Endothelial cell of umbilical vein (primary cell): ENCODE data around the gene RAB3C. TPM values are rescaled to one million over a fixed set of nuclear protein-coding genes. Genes with fewer than 3 reads are reported as not detected.

Experiments used
- BruUV-seq: library from RNA; stranded (reverse); fragments of 400-500 nt; replicated peaks from 2 replicates; lab custom pipeline; 2021; lab: Mats Ljungman, UMichigan
- CTCF ChIA-PET: fragments of 300-600, 350-600 bp; sonication (Branson Sonifier 250); formaldehyde crosslinking; loops from one replicate; lab custom pipeline; 2021; ENCODE audit warnings: antibody characterized with exemption, inconsistent platforms; lab: Charles Lee
- POLR2A ChIA-PET: fragments of 300-600, 350-600 bp; sonication (Branson Sonifier 250); formaldehyde crosslinking; loops from one replicate; lab custom pipeline; 2021; ENCODE audit warnings: antibody characterized with exemption, inconsistent platforms; lab: Charles Lee
- DNase-seq: peaks from one replicate; pipeline ENCODE4 v3.0.0-alpha.2; 2011; ENCODE audit warnings: low read depth, low spot score
- FAIRE-seq: peaks from 2 replicates; lab custom pipeline; 2011; peaks lifted over from hg19 to GRCh38; lab: Jason Lieb, UNC
- H2AFZ ChIP-seq: 2 replicates; pipeline ENCODE4 v1.6.0; 2012; ENCODE audit warnings: low read depth, low read length, control low read depth, inconsistent platforms
- H3K27ac ChIP-seq: 2 replicates; pipeline ENCODE4 v1.5.1; 2011; ENCODE audit warnings: low read depth, mild to moderate bottlenecking, control low read depth, low read length, moderate library complexity; ENCODE audit not compliant: insufficient read depth
- H3K27me3 ChIP-seq, 2 experiments: 2 replicates each; pipeline versions ENCODE4 v1.6.0 to v1.6.1; 2011; ENCODE audit warnings: low read length in 2 of 2, mixed read lengths in 1 of 2; ENCODE audit not compliant: control insufficient read depth in 2 of 2, insufficient read depth in 2 of 2
- H3K36me3 ChIP-seq, 2 experiments: 2 replicates in 1 of 2; 3 replicates in 1 of 2; pipeline ENCODE4 v1.5.1; 2011; ENCODE audit warnings: low read length in 2 of 2, mild to moderate bottlenecking in 1 of 2, moderate library complexity in 1 of 2; ENCODE audit not compliant: control insufficient read depth in 2 of 2, insufficient read depth in 2 of 2; ENCODE audit errors: extremely low read depth in 1 of 2
- H3K4me1 ChIP-seq: 3 replicates; pipeline ENCODE4 v1.5.1; 2011; ENCODE audit warnings: mild to moderate bottlenecking, low read length; ENCODE audit not compliant: control insufficient read depth, insufficient read depth; ENCODE audit errors: extremely low read depth
- H3K4me2 ChIP-seq: 2 replicates; pipeline ENCODE4 v1.6.1; 2011; ENCODE audit warnings: low read length, control low read depth, mixed read lengths; ENCODE audit not compliant: insufficient read depth
- H3K4me3 ChIP-seq, 3 experiments: fragments of 200-600 bp in 1 of 3; sonication (generic), shearing (Covaris generic) in 1 of 3; replicated peaks in 1 of 3; 2 replicates each; pipeline ENCODE4 v1.5.1; 2011 to 2016; ENCODE audit warnings: control low read depth in 3 of 3, low read length in 3 of 3, mild to moderate bottlenecking in 2 of 3, inconsistent platforms in 1 of 3, low read depth in 1 of 3, moderate library complexity in 1 of 3; ENCODE audit not compliant: insufficient read depth in 1 of 3
- H3K79me2 ChIP-seq: 2 replicates; pipeline ENCODE4 v1.6.0; 2012; ENCODE audit warnings: low read length, inconsistent platforms; ENCODE audit not compliant: control insufficient read depth, insufficient read depth
- H3K9ac ChIP-seq: replicated peaks from 2 replicates; pipeline ENCODE3; 2011; ENCODE audit warnings: low read length, control low read depth; ENCODE audit not compliant: insufficient read depth; ENCODE audit errors: extremely low read depth
- H3K9me1 ChIP-seq: replicated peaks from 3 replicates; pipeline ENCODE4 v1.6.0; 2011; ENCODE audit warnings: mild to moderate bottlenecking, low read length; ENCODE audit not compliant: control insufficient read depth, insufficient read depth; ENCODE audit errors: extremely low read depth
- H3K9me3 ChIP-seq: replicated peaks from 2 replicates; pipeline ENCODE4 v1.5.1; 2012; ENCODE audit warnings: low read length, inconsistent platforms; ENCODE audit not compliant: control insufficient read depth, insufficient read depth
- H4K20me1 ChIP-seq: replicated peaks from 2 replicates; pipeline ENCODE3; 2011; ENCODE audit warnings: mild to moderate bottlenecking, low read length; ENCODE audit not compliant: control insufficient read depth, insufficient read depth; ENCODE audit errors: extremely low read depth
- CTCF ChIP-seq, 2 donors: IDR thresholded peaks; 1 replicate in 1 of 2; 2 replicates in 1 of 2; pipeline ENCODE4 v1.5.1; 2011; ENCODE audit warnings: low read length in 2 of 2, mild to moderate bottlenecking in 2 of 2, moderate library complexity in 2 of 2, control low read depth in 1 of 2, inconsistent platforms in 1 of 2, low read depth in 1 of 2; ENCODE audit not compliant: insufficient read depth in 1 of 2; ENCODE audit errors: extremely low read depth in 1 of 2
- EZH2 ChIP-seq: IDR thresholded peaks from 2 replicates; pipeline ENCODE4 v1.6.1; 2012; ENCODE audit warnings: borderline replicate concordance, low read depth, mild to moderate bottlenecking, moderate library complexity, low read length, inconsistent platforms; ENCODE audit not compliant: severe bottlenecking
- FOS ChIP-seq: IDR thresholded peaks from 2 replicates; pipeline ENCODE4 v1.6.1; 2011; ENCODE audit warnings: mild to moderate bottlenecking, low read length, moderate library complexity, borderline replicate concordance; ENCODE audit not compliant: insufficient read depth
- GATA2 ChIP-seq: IDR thresholded peaks from 2 replicates; pipeline ENCODE4 v1.7.0; 2011; ENCODE audit warnings: low read depth, mild to moderate bottlenecking, moderate library complexity, mixed read lengths, low read length; ENCODE audit not compliant: insufficient read length, insufficient read depth
- JUN ChIP-seq: IDR thresholded peaks from 2 replicates; pipeline ENCODE4 v1.6.1; 2011; ENCODE audit warnings: borderline replicate concordance, low read depth; ENCODE audit not compliant: insufficient read length, insufficient read depth
- MAX ChIP-seq: IDR thresholded peaks from 2 replicates; pipeline ENCODE4 v1.6.1; 2011; ENCODE audit not compliant: insufficient read depth, insufficient read length
- MYC ChIP-seq: IDR thresholded peaks from one replicate; pipeline ENCODE4 v1.6.1; 2011; ENCODE audit warnings: mild to moderate bottlenecking, low read depth, low read length
- POLR2A ChIP-seq: IDR thresholded peaks from 2 replicates; pipeline ENCODE4 v1.6.1; 2012; ENCODE audit warnings: low read depth, mild to moderate bottlenecking, control low read depth, low read length
- POLR2AphosphoS5 ChIP-seq: IDR thresholded peaks from 2 replicates; pipeline ENCODE4 v1.6.1; 2012; ENCODE audit warnings: low read depth, mild to moderate bottlenecking, control low read depth, low read length, moderate library complexity; ENCODE audit not compliant: insufficient read depth
- dilution Hi-C: fragments of 300-500 bp; cut with MboI; formaldehyde crosslinking; loops from one replicate; pipeline ENCODE4 v1.15.0; 2019; ENCODE audit warnings: low sequenced_read_pairs; ENCODE audit not compliant: extremely low pct_ligation_motif_present
- intact Hi-C: fragments of 100-400 bp; cut with micrococcal nuclease; formaldehyde crosslinking; loops from one replicate; pipeline ENCODE4 v1.10.0; 2022
- polyA plus RNA-seq, 4 experiments: library from polyadenylated mRNA; depleted of rRNA in 3 of 4; stranded (reverse) in 3 of 4; unstranded in 1 of 4; fragments of >200 nt; gene quantifications; 2 replicates each; pipeline versions ENCODE4 v1.2.1 to v1.2.3, GENCODE V29; 2011 to 2012; ENCODE audit warnings: missing spikeins in 1 of 4
- total RNA-seq: library from RNA; stranded (reverse); gene quantifications from 2 replicates; pipeline ENCODE4 v1.2.3, GENCODE V29; 2021

Gene RAB3C
- total and polyA plus RNA-seq, 2 donors (not counting 3 experiments of a cell fraction or from before 2014, with no cell fraction given), result 0.04 to 0.66 TPM

- Histone ChIP-seq H3K4me3 (no peak overlapping the region), H3K9me1 (no peaks in the 10 kb centered on the region), H3K27ac (no peak overlapping the region), H3K79me2 (no peaks in the 10 kb centered on the region), H3K4me1 (no peaks in the 10 kb centered on the region), H3K9ac (no peak overlapping the region), H3K9me3 (no peaks in the 10 kb centered on the region), H4K20me1 (no peaks in the 10 kb centered on the region), H2AFZ (no peak overlapping the region), H3K4me2 (no peak overlapping the region), H3K36me3 (no peaks in the 10 kb centered on the region), H3K27me3 (peaks cover 0 to 5% of the 10 kb centered on the region in 2 experiments)
- no peak for DNase-seq
- dilution Hi-C loops, result no loop called here
- FAIRE-seq, result no peak
- ChIA-PET POLR2A (no interaction called here), CTCF (no interaction called here)
- TF ChIP-seq FOS (no peak), MYC (no peak), EZH2 (no peak), CTCF (IDR thresholded peaks at IDR 0.05; ENCODE audit: extremely low read depth in 1 of 2, insufficient read depth in 1 of 2, low read depth in 1 of 2, low read length in 2 of 2) (no peak), GATA2 (no peak), POLR2A (no peak), MAX (no peak), POLR2AphosphoS5 (no peak), JUN (no peak)
- intact Hi-C loops, result no loop called here
- no TSS peak for BruUV-seq
Observed at GRCh38 chr5:58795327-58795726, 212.5 kb downstream of the RAB3C start.
